HG03064 (cell line): ENCODE results near the gene ATOH8.

Experiments
- ATAC-seq: cut with Tn5 transposase; IDR thresholded peaks from one replicate; pipeline ENCODE4 v1.9.1; 2021; ENCODE audit warnings: low read depth; ENCODE audit not compliant: unreplicated experiment

The ATOH8 gene

GRCh38 chr2:85780316-85781012 lies 26.7 kb downstream of the ATOH8 start:
- ATAC-seq, result no peak

DNA sequence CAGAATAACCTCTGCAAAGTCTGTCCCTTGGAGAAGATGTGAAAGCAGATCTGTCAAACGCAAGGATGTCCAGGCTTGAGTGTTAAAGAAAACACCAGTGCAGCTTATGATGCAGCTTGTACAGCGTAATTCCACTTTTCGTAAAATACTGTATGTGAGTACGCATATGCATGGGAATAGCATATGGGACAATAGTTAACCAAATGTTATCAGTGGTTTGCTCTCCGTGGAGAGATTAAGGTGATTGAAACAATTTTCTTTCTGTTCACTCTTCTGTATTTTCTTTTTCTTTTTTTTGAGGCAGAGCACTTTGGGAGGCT lies 27.2 kb downstream of the ATOH8 start:
- ATAC-seq, result no peak

- no peak for ATAC-seq
Observed at GRCh38 chr2:85783796-85784195, 30.0 kb downstream of the ATOH8 start.

DNA sequence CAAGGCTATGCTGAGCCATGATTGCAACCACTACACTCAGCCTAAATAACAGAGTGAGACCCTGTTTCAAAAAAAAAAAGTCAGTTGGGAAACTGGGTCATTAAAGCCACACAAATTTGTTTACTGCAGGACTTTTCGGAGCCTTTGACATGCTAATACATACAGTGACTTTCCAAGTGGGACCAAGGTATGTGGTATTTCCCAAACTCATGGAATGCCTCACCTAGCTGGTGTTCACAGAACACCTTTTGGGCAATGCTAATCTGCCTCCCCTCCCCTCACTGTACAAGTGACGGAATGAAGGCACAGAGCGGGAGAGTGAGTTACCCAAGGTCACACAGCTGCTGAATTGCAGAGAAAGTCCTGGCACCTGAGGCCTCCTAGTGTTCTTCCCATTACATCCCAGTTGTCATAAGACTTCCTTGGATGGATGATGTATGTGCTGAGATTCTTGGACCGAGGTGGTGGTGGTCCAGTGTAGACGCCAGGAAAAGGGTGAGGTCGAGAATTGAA lies 30.7 kb downstream of the ATOH8 start:
- no peak for ATAC-seq

- ATAC-seq, result no peak
Observed at GRCh38 chr2:85785027-85785822, 31.4 kb downstream of the ATOH8 start.

- no peak for ATAC-seq
Observed at GRCh38 chr2:85785871-85786270, 32.1 kb downstream of the ATOH8 start.

DNA sequence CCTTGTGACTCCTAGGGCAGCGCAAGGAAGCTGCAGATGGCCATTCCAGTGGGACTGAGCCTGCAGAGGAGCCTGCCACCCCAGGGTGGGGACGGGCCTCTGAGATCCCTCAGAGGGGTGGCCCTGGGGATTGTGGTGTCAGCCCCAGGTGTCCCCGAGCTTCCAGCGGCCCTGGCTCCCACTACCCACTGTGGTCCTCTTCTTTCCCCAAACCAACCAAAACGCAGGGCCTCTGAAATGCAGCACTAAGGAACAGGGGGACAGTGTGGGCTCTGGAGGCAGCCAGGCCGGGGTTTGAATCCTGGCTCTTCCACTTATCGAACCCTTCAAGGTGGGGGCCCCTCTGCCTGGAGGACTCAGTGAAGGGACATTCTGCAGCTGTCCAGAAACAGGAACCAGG lies 32.7 kb downstream of the ATOH8 start:
- ATAC-seq, result no peak

GRCh38 chr2:85786865-85787264 lies 33.1 kb downstream of the ATOH8 start:
- ATAC-seq, result no peak

- no peak for ATAC-seq
Observed at GRCh38 chr2:85787282-85787980, 33.6 kb downstream of the ATOH8 start.

- no peak for ATAC-seq
Observed at GRCh38 chr2:85787981-85788340, 34.2 kb downstream of the ATOH8 start.

DNA sequence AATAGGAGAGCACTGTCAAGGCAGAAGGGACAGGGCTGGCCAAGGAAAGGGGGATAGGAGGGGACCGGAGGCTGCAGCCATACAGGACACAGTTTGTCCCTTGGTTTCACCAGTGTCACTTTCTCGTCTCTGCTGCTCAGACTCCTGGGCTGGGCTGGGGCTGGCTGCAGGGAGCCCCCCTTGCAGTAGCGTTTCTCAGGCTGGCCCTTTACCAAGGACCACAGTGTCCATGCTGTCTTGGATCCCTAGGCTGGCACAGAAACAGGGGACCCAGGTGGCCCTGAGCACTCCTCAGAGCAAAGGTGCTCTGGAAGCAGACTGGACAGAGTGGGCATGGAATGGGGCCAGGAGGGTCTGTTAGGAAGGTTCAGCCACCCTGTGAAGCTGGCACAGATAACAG lies 34.8 kb downstream of the ATOH8 start:
- no peak for ATAC-seq

GRCh38 chr2:85789271-85789670 lies 35.5 kb downstream of the ATOH8 start:
- ATAC-seq, result no peak

DNA sequence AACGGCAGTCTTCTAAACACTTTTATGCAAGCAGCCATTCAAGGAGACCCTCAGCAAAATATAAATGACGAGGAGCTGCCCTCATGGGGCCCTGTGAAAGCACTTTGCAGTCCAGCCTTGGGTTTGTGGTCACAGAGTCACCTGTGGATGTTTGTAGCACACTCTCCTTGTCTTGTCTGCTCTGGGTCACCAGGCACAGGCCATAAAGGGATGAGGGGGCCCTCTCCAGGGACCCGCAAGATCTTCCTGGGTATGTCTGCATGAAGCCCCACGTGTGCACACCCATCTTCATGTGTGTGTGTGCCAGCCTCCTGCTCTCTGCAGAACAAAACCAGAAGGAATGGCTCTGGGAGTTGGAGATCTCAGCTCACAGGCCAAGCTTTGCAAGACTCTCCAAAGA lies 36.2 kb downstream of the ATOH8 start:
- ATAC-seq, result no peak

DNA sequence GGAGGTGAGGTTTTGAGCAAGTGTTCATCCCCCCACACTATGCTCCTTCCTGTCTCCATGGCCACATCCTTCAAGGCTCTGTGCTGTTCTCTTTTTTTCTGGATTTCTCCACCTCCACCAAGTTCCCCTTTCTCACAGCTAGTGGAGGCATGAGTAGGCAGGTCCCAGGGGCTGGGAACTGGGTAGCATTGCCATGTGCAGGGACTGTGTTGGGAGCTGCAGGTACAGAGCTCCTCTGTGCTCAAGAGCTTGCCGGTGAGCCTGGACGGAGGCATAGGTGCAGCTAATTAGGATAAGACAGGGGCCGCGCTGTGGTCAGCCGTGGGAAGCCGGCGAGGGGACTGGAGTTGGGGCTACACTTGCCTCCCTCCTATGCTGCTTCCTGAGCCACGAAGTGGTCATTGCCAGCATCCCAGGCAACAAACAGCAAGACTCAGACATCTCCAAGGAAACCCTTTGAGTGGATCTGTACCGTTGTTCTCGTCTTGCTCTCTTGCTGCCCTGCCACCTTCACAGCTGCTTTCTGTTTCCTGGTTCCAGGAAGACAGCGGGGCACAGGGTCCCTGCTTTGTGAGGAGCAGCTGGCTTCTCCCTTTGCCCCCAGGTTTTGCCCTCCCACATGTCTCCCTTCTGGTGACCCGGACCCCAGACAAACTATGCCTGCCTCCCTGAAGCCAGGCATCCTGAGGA lies 36.9 kb downstream of the ATOH8 start:
- ATAC-seq, result no peak

GRCh38 chr2:85791704-85792565 lies 38.1 kb downstream of the ATOH8 start:
- ATAC-seq, result no peak

DNA sequence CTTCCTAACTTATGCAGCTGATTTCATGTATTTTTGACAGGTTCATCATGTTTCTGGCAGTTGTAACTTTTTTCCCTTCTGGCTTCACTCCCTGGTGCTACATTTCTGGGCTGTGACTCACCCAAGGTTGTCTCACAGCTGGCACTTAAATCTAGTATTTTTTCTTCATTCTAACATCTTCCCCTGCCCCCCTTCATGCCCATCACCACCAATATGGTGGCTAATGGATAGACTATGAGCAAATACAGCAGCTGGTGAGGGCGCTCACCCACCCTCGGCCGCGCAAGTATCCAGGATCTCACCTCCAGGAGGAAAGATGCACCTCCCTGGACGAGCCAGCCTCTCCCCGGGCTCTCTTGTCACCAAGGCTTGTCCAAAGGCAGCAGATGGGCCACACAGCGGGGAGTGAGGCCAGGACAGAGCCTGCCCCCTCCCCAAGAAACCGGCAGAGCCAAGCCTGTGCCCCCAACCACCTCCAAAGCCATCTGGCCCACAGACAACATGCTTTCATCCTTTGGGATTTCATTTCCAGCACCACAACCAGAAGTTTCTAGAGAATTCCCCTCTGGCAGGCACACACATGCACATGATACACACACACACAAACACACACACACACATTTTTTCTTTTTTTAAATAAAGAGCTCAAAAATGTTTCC lies 39.1 kb downstream of the ATOH8 start:
- no peak for ATAC-seq

DNA sequence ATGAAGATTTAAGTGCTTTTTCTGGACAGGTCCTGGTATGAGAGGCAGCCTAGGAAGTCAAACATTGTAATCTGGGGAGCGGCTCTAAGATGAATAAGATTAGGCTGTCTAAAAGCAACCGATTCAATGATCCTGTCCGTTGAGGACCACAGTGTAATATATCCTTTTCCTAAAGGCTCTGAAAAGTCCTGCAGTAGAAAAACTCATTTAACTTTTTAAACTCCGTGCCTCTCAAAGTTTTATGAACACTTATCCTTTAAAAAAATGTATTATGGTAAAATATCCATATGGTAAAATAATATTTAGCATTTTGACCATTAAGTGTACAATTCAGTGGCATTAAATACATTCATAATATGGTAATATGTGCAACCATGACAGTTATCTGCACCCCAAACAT lies 39.8 kb downstream of the ATOH8 start:
- no peak for ATAC-seq

DNA sequence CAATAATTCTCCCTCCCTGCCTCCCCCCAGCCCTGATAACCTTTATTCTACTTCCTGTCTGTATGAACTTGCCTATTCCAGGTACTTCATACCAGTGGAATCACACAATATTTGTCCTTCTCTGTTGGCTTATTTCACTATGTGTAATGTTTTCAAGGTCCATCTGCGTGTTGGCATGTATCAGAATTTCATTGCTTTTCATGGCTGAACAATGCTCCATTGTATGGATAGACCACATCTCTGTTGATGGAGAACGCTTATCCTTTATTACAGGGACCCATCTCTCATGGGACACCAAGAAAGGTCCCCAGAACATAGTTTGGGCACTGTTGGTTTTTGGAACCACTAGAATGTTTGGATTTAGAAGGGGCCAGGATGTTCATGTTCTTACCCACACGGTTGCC lies 40.2 kb downstream of the ATOH8 start:
- no peak for ATAC-seq

- ATAC-seq, result no peak
Observed at GRCh38 chr2:85794491-85795121, 40.8 kb downstream of the ATOH8 start.
